B cell (primary cell): ENCODE measurements around the gene AATK. TPM values are rescaled to one million over a fixed set of nuclear protein-coding genes. Genes with fewer than 3 reads are reported as not detected.

Experiments used
- ATAC-seq: fragments of 200-7000 bp; cut with Tn5 transposase; one replicate; pipeline ENCODE4 v1.10.0; 2021; ENCODE audit warnings: low read depth, mild to moderate bottlenecking, moderate number of reproducible peaks, moderate library complexity
- CTCF ChIA-PET: fragments of 350-600 bp; sonication (Branson Sonifier 250); formaldehyde crosslinking; loops from one replicate; lab custom pipeline; 2021; ENCODE audit warnings: antibody characterized with exemption, inconsistent platforms; lab: Charles Lee
- POLR2A ChIA-PET: fragments of 350-600 bp; sonication (Branson Sonifier 250); formaldehyde crosslinking; loops from one replicate; lab custom pipeline; 2021; ENCODE audit warnings: antibody characterized with exemption; lab: Charles Lee
- DNase-seq: peaks from one replicate; pipeline ENCODE4 v3.0.0; 2013
- H2AFZ ChIP-seq: 2 replicates; pipeline ENCODE4 v1.6.1; 2012; ENCODE audit warnings: mild to moderate bottlenecking, low read depth, low read length; ENCODE audit not compliant: insufficient read depth, poor library complexity, severe bottlenecking
- H3K27ac ChIP-seq, 2 donors: 1 replicate in 1 of 2; 2 replicates in 1 of 2; pipeline ENCODE4 v1.5.1; 2012 to 2013; ENCODE audit warnings: low read length in 2 of 2, mild to moderate bottlenecking in 2 of 2, moderate library complexity in 1 of 2
- H3K27me3 ChIP-seq, 4 experiments: fragments of 200-600 bp in 1 of 4; sonication (generic) in 1 of 4; replicated peaks in 1 of 4; 1 replicate in 2 of 4; 2 replicates in 2 of 4; pipeline versions ENCODE4 v1.6.1 to v1.7.0; 2013 to 2016; ENCODE audit warnings: low read length in 3 of 4, mild to moderate bottlenecking in 2 of 4, mixed read lengths in 1 of 4, moderate library complexity in 1 of 4; ENCODE audit not compliant: insufficient read depth in 4 of 4, control insufficient read depth in 3 of 4; ENCODE audit errors: control extremely low read depth in 1 of 4
- H3K36me3 ChIP-seq, 2 experiments: replicated peaks in 1 of 2; 1 replicate in 1 of 2; 2 replicates in 1 of 2; pipeline versions ENCODE4 v1.6.1 to v1.7.1; 2013; ENCODE audit warnings: low read length in 1 of 2; ENCODE audit not compliant: insufficient read depth in 2 of 2, control insufficient read depth in 1 of 2; ENCODE audit errors: control extremely low read depth in 1 of 2, extremely low read depth in 1 of 2
- H3K4me1 ChIP-seq, 2 donors: fragments of 200-600 bp in 1 of 2; sonication (generic) in 1 of 2; 1 replicate in 1 of 2; 2 replicates in 1 of 2; pipeline versions ENCODE4 v1.5.1 to v1.6.1; 2013 to 2017; ENCODE audit warnings: low read length in 2 of 2; ENCODE audit not compliant: control insufficient read depth in 2 of 2, insufficient read depth in 2 of 2
- H3K4me2 ChIP-seq: replicated peaks from 2 replicates; pipeline ENCODE3; 2012; ENCODE audit warnings: mild to moderate bottlenecking, low read depth, low read length; ENCODE audit not compliant: poor library complexity, severe bottlenecking
- H3K4me3 ChIP-seq, 5 experiments: fragments of 200-600 bp in 1 of 5; sonication (generic) in 1 of 5; 1 replicate in 3 of 5; 2 replicates in 2 of 5; pipeline versions ENCODE4 v1.5.1 to v1.7.0; 2011 to 2016; ENCODE audit warnings: low read length in 4 of 5, mild to moderate bottlenecking in 4 of 5, low read depth in 2 of 5, control low read depth in 1 of 5, moderate library complexity in 1 of 5; ENCODE audit not compliant: insufficient read depth in 1 of 5; ENCODE audit errors: control extremely low read depth in 1 of 5, extremely low read depth in 1 of 5
- H3K79me2 ChIP-seq: fragments of 200-600 bp; sonication (generic); one replicate; pipeline ENCODE4 v1.6.0; 2016; ENCODE audit warnings: low read length; ENCODE audit not compliant: control insufficient read depth, insufficient read depth
- H3K9ac ChIP-seq: fragments of 200-600 bp; sonication (generic); 2 replicates; pipeline ENCODE4 v1.6.1; 2017; ENCODE audit warnings: mild to moderate bottlenecking, low read length, moderate library complexity
- H3K9me3 ChIP-seq, 3 donors: one replicate each; pipeline versions ENCODE4 v1.6.1 to v1.7.1; 2013; ENCODE audit warnings: low read length in 2 of 3; ENCODE audit not compliant: control insufficient read depth in 2 of 3, insufficient read depth in 1 of 3; ENCODE audit errors: control extremely low read depth in 1 of 3
- H4K20me1 ChIP-seq: 2 replicates; pipeline ENCODE4 v1.6.0; 2012; ENCODE audit warnings: mild to moderate bottlenecking, low read length; ENCODE audit not compliant: insufficient read depth, control insufficient read depth, poor library complexity, severe bottlenecking
- H3K27ac Mint-ChIP-seq: one replicate; pipeline ENCODE4 v1.8.0; 2021; ENCODE audit warnings: mixed read lengths
- H3K27me3 Mint-ChIP-seq: one replicate; pipeline ENCODE4 v1.8.0; 2021; ENCODE audit warnings: mixed read lengths
- H3K4me1 Mint-ChIP-seq: one replicate; pipeline ENCODE4 v1.8.0; 2021; ENCODE audit warnings: mixed read lengths
- H3K4me3 Mint-ChIP-seq: one replicate; pipeline ENCODE4 v1.8.0; 2021; ENCODE audit warnings: mixed read lengths
- H3K9me3 Mint-ChIP-seq: one replicate; pipeline ENCODE4 v1.8.0; 2022; ENCODE audit warnings: mixed read lengths; ENCODE audit not compliant: insufficient read depth
- EZH2 ChIP-seq: IDR thresholded peaks from 2 replicates; pipeline ENCODE4 v1.6.1; 2012; ENCODE audit warnings: borderline replicate concordance, low read depth, mild to moderate bottlenecking, moderate library complexity, low read length; ENCODE audit not compliant: insufficient read depth, poor library complexity, severe bottlenecking
- WGBS: methylation state at CpG from one replicate; pipeline ENCODE4 v1.1.5; 2013; ENCODE audit warnings: missing lambda C conversion rate; ENCODE audit not compliant: insufficient coverage; 5-methylcytosine and 5-hydroxymethylcytosine counted together
- intact Hi-C: fragments of 100-400 bp; cut with micrococcal nuclease; formaldehyde crosslinking; loops from one replicate; pipeline ENCODE4 v1.10.0; 2022
- polyA plus RNA-seq: library from polyadenylated mRNA; depleted of rRNA; stranded (reverse); fragments of >200 nt; gene quantifications from 2 replicates; pipeline ENCODE4 v1.2.3, GENCODE V29; 2012
- total RNA-seq, 2 donors: library from RNA; stranded (reverse); fragments of 120-200 nt in 1 of 2; gene quantifications; 1 replicate in 1 of 2; 2 replicates in 1 of 2; pipeline versions ENCODE4 v1.2.3 to v1.2.4, GENCODE V29; 2013 to 2022
- TF ChIP-seq, protein P1 (sequence below): fragments of 200-600 bp; IDR thresholded peaks from one replicate; pipeline ENCODE4 v1.8.0; 2022; ENCODE audit warnings: antibody characterized with exemption, mild to moderate bottlenecking

Gene AATK
- total and polyA plus RNA-seq, 2 donors (not counting 1 experiment from before 2014, with no cell fraction given) = 0.21 to 1.7 TPM

GRCh38 chr17:81165246-81166032 is 582 bp downstream of the AATK start, which contains the start of gene PVALEF:
Gene PVALEF (plus strand): TSS chr17:81165507. CDS start chr17:81181227, 15,720 bp downstream.
- no peak for TF ChIP-seq EZH2
- TF ChIP-seq, protein P1, sequence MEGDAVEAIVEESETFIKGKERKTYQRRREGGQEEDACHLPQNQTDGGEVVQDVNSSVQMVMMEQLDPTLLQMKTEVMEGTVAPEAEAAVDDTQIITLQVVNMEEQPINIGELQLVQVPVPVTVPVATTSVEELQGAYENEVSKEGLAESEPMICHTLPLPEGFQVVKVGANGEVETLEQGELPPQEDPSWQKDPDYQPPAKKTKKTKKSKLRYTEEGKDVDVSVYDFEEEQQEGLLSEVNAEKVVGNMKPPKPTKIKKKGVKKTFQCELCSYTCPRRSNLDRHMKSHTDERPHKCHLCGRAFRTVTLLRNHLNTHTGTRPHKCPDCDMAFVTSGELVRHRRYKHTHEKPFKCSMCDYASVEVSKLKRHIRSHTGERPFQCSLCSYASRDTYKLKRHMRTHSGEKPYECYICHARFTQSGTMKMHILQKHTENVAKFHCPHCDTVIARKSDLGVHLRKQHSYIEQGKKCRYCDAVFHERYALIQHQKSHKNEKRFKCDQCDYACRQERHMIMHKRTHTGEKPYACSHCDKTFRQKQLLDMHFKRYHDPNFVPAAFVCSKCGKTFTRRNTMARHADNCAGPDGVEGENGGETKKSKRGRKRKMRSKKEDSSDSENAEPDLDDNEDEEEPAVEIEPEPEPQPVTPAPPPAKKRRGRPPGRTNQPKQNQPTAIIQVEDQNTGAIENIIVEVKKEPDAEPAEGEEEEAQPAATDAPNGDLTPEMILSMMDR = no peak
- no peak for ATAC-seq
- Histone ChIP-seq H3K9ac (peak within 1 kb of the TSS; percentile 42), H3K27ac (no peak within 1 kb of the TSS), H3K4me1 (peaks cover 8 to 10% of the 10 kb centered on the region in 2 donors), H3K4me3 (peak within 1 kb of the TSS in 1 of 5 experiments; percentile 8), H2AFZ (no peak within 1 kb of the TSS), H3K36me3 (no peaks in the 10 kb centered on the region), H4K20me1 (no peaks in the 10 kb centered on the region), H3K27me3 (peaks cover 0 to 46% (median 14%) of the 10 kb centered on the region in 4 experiments), H3K9me3 (peaks cover 0 to 8% (median 0%) of the 10 kb centered on the region in 3 donors), H3K79me2 (no peaks in the 10 kb centered on the region), H3K4me2 (peak within 1 kb of the TSS; percentile 71)
- ChIA-PET CTCF (no interaction called here), POLR2A (no interaction called here)
- peaks cover 24% of the 10 kb centered on the region for H3K27me3 Mint-ChIP-seq
- intact Hi-C loops = no loop called here
- DNase-seq = no peak
- H3K4me1 Mint-ChIP-seq = peaks cover 4% of the 10 kb centered on the region
- peak within 1 kb of the TSS; percentile 45 for H3K4me3 Mint-ChIP-seq
- H3K27ac Mint-ChIP-seq = no peak within 1 kb of the TSS
- H3K9me3 Mint-ChIP-seq = no peaks in the 10 kb centered on the region
- 34% methylated on average over 44 of the region's 46 CpGs for WGBS
